GM23338 (cell line): ENCODE measurements around the gene RPS6KB1.

Source experiments
- CTCF ChIP-seq, 2 experiments: fragments of 200-600 bp in 1 of 2; sonication (generic) in 1 of 2; conservative IDR thresholded peaks; 2 replicates each; pipeline versions ENCODE4 v1.5.1 to v1.6.1; 2016 to 2017; ENCODE audit warnings: antibody characterized with exemption in 2 of 2, low read depth in 2 of 2, mild to moderate bottlenecking in 2 of 2, moderate library complexity in 1 of 2
- EZH2 ChIP-seq: fragments of 200-600 bp; sonication (generic); IDR thresholded peaks from one replicate; pipeline ENCODE4 v1.8.0; 2017; ENCODE audit warnings: antibody characterized with exemption, mild to moderate bottlenecking, low read depth; ENCODE audit not compliant: unreplicated experiment
- EZH2phosphoT487 ChIP-seq: fragments of 200-600 bp; sonication (generic); IDR thresholded peaks from one replicate; pipeline ENCODE4 v1.8.1; 2018; ENCODE audit warnings: antibody characterized with exemption; ENCODE audit not compliant: unreplicated experiment

GRCh38 chr17:59851439-59852375, 41.2 kb upstream of the RPS6KB1 start:
- TF ChIP-seq CTCF (conservative IDR thresholded peaks at IDR 0.05; ENCODE audit: low read depth in 2 of 2): no peak
- TF ChIP-seq EZH2phosphoT487: no peak
- TF ChIP-seq EZH2: no peak
